Stimulated activated CD4-positive, alpha-beta T cell treated with anti-CD3 and anti-CD28 coated beads, TNF-alpha, amount 100 ng/mL, for 1 hour (primary cell): Measurements from ENCODE around the gene A4GALT.
A peak's percentile ranks its signal among the peaks of the same experiment; 100 is the strongest.

ENCODE experiments used
- DNase-seq, 3 donors: peaks; one replicate each; pipeline ENCODE4 v3.0.0-alpha.2; 2020; ENCODE audit warnings: low read depth in 3 of 3, low spot score in 1 of 3

A4GALT gene

GRCh38 chr22:42651134-42651533, 69.5 kb downstream of the A4GALT start:
- DNase-seq: no peak

GRCh38 chr22:42649246-42650099, 71.2 kb downstream of the A4GALT start, which contains the start of gene CYB5R3:
TSS of gene CYB5R3 (minus strand) at chr22:42649392. CDS start at chr22:42649315, 77 bp downstream.
- peak; percentile 29 to 73 (median 49) for DNase-seq

- peak in 1 of 3 donors; percentile 7 for DNase-seq
Measured at GRCh38 chr22:42648368-42649245, 72.1 kb downstream of the A4GALT start.

GRCh38 chr22:42648017-42648367, 72.7 kb downstream of the A4GALT start:
- DNase-seq: no peak

GRCh38 chr22:42646569-42647525, 73.8 kb downstream of the A4GALT start:
- no peak for DNase-seq

- no peak for DNase-seq
Measured at GRCh38 chr22:42645938-42646568, 74.6 kb downstream of the A4GALT start.

GRCh38 chr22:42645341-42645937, 75.2 kb downstream of the A4GALT start:
- DNase-seq: no peak

GRCh38 chr22:42644422-42645340, 76.0 kb downstream of the A4GALT start:
- no peak for DNase-seq

GRCh38 chr22:42643634-42644421, 76.8 kb downstream of the A4GALT start:
- no peak for DNase-seq

- DNase-seq: no peak
Measured at GRCh38 chr22:42642806-42643633, 77.7 kb downstream of the A4GALT start.
